Measurements from ENCODE around the gene TSC22D1.
A peak's percentile ranks its signal among the peaks of the same experiment; 100 is the strongest.

TSC22D1 gene

GRCh38 chr13:44487989-44488388 lies 88.1 kb downstream of the TSC22D1 start:
- no peaks in the 10 kb centered on the region for H3K4me1 Mint-ChIP-seq

GRCh38 chr13:44484562-44485138 lies 91.5 kb downstream of the TSC22D1 start:
- Mint-ChIP-seq H3K9me3 (no peaks in the 10 kb centered on the region), H3K27ac (no peak overlapping the region), H3K4me1 (no peaks in the 10 kb centered on the region), H3K36me3 (ENCODE audit: low read depth) (no peaks in the 10 kb centered on the region), H3K4me3 (no peak overlapping the region), H3K27me3 (ENCODE audit: low read depth, poor library complexity) (no peaks in the 10 kb centered on the region)
- DNase-seq: no peak
- TF ChIP-seq, protein P1, sequence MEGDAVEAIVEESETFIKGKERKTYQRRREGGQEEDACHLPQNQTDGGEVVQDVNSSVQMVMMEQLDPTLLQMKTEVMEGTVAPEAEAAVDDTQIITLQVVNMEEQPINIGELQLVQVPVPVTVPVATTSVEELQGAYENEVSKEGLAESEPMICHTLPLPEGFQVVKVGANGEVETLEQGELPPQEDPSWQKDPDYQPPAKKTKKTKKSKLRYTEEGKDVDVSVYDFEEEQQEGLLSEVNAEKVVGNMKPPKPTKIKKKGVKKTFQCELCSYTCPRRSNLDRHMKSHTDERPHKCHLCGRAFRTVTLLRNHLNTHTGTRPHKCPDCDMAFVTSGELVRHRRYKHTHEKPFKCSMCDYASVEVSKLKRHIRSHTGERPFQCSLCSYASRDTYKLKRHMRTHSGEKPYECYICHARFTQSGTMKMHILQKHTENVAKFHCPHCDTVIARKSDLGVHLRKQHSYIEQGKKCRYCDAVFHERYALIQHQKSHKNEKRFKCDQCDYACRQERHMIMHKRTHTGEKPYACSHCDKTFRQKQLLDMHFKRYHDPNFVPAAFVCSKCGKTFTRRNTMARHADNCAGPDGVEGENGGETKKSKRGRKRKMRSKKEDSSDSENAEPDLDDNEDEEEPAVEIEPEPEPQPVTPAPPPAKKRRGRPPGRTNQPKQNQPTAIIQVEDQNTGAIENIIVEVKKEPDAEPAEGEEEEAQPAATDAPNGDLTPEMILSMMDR (IDR thresholded peaks at IDR 0.05): no peak

More at GRCh38 chr13:44487989-44488388, 88.1 kb downstream of the TSC22D1 start:
- TF ChIP-seq, protein P1 (IDR thresholded peaks at IDR 0.05): no peak
- Mint-ChIP-seq H3K4me3 (no peak overlapping the region), H3K36me3 (ENCODE audit: low read depth) (peaks cover 5% of the 10 kb centered on the region), H3K27ac (no peak overlapping the region), H3K27me3 (ENCODE audit: low read depth, poor library complexity) (no peaks in the 10 kb centered on the region), H3K9me3 (no peaks in the 10 kb centered on the region)
- no peak for DNase-seq

DNA sequence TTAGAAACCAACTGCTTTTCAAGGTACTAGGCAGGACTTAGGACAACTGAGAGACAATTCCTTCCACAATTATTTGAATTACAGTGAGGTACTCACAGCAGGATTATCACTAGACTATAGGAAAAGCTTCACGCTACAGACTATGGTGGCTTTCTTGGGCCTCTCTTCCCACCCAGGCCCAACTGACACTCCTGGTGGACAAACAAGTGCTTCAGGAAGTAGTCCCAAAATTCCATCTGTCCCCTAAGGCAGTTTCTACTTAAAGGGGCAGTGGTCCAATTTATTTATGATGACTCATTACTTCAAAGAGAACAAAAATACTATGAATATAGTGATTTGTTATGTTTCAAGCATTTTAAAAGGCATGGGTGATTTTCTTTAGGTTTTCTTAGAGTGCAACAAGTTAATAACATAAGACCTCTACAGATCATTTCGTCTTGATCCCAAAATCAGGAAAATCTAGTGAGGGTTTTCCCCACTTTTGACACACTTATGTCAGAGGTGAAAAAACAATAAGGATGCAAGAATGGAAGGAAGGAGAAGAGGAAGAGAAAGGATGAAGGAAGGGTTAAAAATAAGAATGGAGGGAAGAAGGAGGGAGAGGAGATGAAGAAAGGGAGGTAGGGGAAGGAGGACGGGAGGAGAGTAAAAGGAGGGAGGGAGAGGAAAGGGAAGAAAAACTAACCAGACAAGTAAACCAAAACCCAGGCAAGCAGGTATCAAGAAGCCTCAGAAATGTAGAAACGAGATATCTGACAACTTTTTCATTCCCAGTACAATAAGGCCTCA lies 101.8 kb downstream of the TSC22D1 start:
- Mint-ChIP-seq H3K36me3 (ENCODE audit: low read depth) (peaks cover 7% of the 10 kb centered on the region), H3K27ac (no peak overlapping the region), H3K4me1 (peaks cover 26% of the 10 kb centered on the region), H3K9me3 (no peaks in the 10 kb centered on the region), H3K27me3 (ENCODE audit: low read depth, poor library complexity) (no peaks in the 10 kb centered on the region), H3K4me3 (no peak overlapping the region)
- no peak for DNase-seq
- TF ChIP-seq, protein P1 (IDR thresholded peaks at IDR 0.05): no peak

GRCh38 chr13:44471686-44472085 lies 104.4 kb downstream of the TSC22D1 start:
- Mint-ChIP-seq H3K27me3 (ENCODE audit: low read depth, poor library complexity) (peaks cover 7% of the 10 kb centered on the region), H3K27ac (no peak overlapping the region), H3K4me1 (peaks cover 26% of the 10 kb centered on the region), H3K9me3 (no peaks in the 10 kb centered on the region), H3K36me3 (ENCODE audit: low read depth) (peaks cover 7% of the 10 kb centered on the region), H3K4me3 (no peak overlapping the region)
- no peak for DNase-seq
- TF ChIP-seq, protein P1 (IDR thresholded peaks at IDR 0.05): no peak

DNA sequence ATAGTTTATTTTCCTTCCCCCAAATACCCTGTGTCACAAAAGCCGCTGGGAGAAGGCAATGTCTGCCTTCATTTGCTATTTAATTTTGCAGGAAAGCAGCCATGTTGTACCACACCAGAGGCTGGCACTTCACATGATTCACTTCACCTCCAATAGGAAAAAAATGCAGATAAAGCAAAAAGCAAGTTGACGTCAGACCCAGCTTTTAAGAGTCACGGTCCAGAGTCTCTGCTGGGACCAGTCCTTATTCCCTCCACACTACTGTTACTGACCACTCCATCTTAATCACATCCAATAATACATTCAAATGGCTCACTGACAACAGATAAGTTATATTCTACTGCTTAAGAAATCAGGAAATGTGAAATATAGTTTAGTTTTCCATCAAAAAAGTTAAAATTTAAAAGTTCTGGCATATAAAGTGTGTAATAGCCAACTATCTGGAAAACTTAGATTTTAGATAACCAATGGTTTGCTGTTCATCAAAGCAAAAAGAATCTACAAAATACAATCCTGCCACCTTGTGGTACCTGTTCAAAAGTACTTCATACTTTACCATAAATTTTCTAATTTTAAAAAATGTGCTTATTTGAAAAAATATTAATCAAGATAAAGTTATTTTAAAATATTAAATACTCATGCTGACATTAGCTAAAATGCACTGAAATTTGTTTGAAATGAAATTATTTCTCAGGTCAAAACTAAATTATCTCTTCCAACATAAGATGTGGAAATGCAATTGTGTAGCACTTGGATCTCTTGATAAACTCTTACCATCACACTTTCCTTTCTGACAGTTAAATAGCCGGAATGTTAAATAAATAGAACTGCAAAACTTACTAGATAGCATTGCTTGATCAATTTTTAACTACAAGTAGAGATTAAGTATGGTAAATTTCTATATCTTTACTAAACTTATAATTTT lies 105.2 kb downstream of the TSC22D1 start:
- peaks cover 30% of the 10 kb centered on the region for H3K4me1 Mint-ChIP-seq
- H3K27me3 Mint-ChIP-seq (ENCODE audit: low read depth, poor library complexity): peaks cover 7% of the 10 kb centered on the region
- H3K4me3 Mint-ChIP-seq: no peak overlapping the region
- H3K27ac Mint-ChIP-seq: no peak overlapping the region
- no peak for DNase-seq
- H3K36me3 Mint-ChIP-seq (ENCODE audit: low read depth): peaks cover 7% of the 10 kb centered on the region
- H3K9me3 Mint-ChIP-seq: no peaks in the 10 kb centered on the region
- TF ChIP-seq, protein P1 (IDR thresholded peaks at IDR 0.05): peak; percentile 64

Data from nephron progenitor cell (in vitro differentiated cells).